ENCODE data around the gene CADM3. TPM values are rescaled to one million over a fixed set of nuclear protein-coding genes. Genes with fewer than 3 reads are reported as not detected.

Gene CADM3
- total RNA-seq, 1 experiment from 2014 or later = not detected

DNA sequence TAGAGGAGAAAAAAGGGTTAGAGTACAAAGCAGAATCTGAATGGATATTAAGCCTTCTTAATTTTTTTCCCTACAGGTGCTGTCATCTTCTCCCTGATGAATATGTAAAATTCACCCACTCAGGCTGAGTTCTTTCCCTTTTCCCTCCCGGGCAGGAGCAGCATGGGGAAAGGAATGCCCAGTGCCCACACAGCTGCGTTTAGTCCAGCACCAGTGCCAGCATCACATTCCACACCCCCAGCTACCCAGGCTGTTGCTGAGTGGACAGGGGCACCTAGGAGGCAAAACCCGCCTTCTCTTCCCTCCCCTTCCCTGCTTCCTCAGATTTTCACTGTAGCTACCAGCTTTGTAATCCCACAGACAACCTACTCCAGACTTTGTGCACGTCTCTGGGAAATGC, 3.4 kb upstream of the CADM3 start:
- TF ChIP-seq, protein P1, sequence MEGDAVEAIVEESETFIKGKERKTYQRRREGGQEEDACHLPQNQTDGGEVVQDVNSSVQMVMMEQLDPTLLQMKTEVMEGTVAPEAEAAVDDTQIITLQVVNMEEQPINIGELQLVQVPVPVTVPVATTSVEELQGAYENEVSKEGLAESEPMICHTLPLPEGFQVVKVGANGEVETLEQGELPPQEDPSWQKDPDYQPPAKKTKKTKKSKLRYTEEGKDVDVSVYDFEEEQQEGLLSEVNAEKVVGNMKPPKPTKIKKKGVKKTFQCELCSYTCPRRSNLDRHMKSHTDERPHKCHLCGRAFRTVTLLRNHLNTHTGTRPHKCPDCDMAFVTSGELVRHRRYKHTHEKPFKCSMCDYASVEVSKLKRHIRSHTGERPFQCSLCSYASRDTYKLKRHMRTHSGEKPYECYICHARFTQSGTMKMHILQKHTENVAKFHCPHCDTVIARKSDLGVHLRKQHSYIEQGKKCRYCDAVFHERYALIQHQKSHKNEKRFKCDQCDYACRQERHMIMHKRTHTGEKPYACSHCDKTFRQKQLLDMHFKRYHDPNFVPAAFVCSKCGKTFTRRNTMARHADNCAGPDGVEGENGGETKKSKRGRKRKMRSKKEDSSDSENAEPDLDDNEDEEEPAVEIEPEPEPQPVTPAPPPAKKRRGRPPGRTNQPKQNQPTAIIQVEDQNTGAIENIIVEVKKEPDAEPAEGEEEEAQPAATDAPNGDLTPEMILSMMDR (conservative IDR thresholded peaks at IDR 0.05) = no peak
- TF ChIP-seq EZH2 (IDR thresholded peaks at IDR 0.05; ENCODE audit: low read depth) = no peak
- ChIA-PET POLR2A (ENCODE audit: unreplicated experiment) (no interaction called here), CTCF (no interaction called here)
- H3K4me2 ChIP-seq = no peak overlapping the region
- no peaks in the 10 kb centered on the region for H3K79me2 ChIP-seq (ENCODE audit: low read depth)
- H3K27me3 ChIP-seq (ENCODE audit: insufficient read depth, low read depth) = peaks cover 36% of the 10 kb centered on the region
- H2AFZ ChIP-seq = no peak overlapping the region
- no peaks in the 10 kb centered on the region for H3F3A ChIP-seq (ENCODE audit: insufficient read depth, low read depth)
- H3K4me1 ChIP-seq (replicated peaks; ENCODE audit: insufficient read depth) = no peaks in the 10 kb centered on the region
- H3K4me3 ChIP-seq = no peak overlapping the region
- no TSS peak for BruUV-seq (replicated peaks)
- no peak overlapping the region for H3K27ac ChIP-seq
- no peaks in the 10 kb centered on the region; the same call in 1 of the 2 replicates for H3K9me2 ChIP-seq (ENCODE audit: insufficient read depth)
- H3K36me3 ChIP-seq (ENCODE audit: low read depth) = no peaks in the 10 kb centered on the region
- no peak for DNase-seq
- intact Hi-C loops (cut with micrococcal nuclease; ENCODE audit: unreplicated experiment) = no loop called here
- no peaks in the 10 kb centered on the region for H3K9me3 ChIP-seq (ENCODE audit: insufficient read depth, low read depth)
- no peaks in the 10 kb centered on the region for H4K20me1 ChIP-seq (ENCODE audit: insufficient read depth)

DNA sequence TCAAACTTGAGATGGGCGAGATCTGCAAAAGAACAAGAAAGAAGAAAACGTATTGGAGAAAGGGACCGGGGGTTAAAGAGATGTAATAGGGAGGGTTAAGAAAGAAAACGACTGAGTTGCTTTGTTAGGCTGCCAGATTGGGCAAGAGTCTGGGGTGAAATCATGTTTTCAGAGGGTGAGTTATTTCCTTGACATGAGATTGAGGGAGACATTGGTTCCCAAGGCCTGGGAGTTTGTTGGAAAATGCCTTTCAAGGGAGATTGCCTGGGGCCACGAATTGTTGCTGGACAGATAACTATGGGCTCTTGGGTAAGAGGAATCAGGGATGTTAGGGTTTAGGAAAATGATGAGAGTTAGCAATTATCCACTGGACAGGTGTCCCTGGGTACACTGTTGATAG, 776 bp upstream of the CADM3 start:
- no peaks in the 10 kb centered on the region for H3K79me2 ChIP-seq (ENCODE audit: low read depth)
- H3K9me2 ChIP-seq (ENCODE audit: insufficient read depth) = no peaks in the 10 kb centered on the region; the same call in 1 of the 2 replicates
- H3K4me3 ChIP-seq = no peak overlapping the region
- H3K27me3 ChIP-seq (ENCODE audit: insufficient read depth, low read depth) = peaks cover 26% of the 10 kb centered on the region; the same call in 1 of the 2 replicates
- DNase-seq = no peak
- ChIA-PET POLR2A (ENCODE audit: unreplicated experiment) (no interaction called here), CTCF (no interaction called here)
- no peak overlapping the region for H3K4me2 ChIP-seq
- no peak overlapping the region for H2AFZ ChIP-seq
- H3K4me1 ChIP-seq (replicated peaks; ENCODE audit: insufficient read depth) = no peaks in the 10 kb centered on the region
- H3K27ac ChIP-seq = no peak overlapping the region
- no peaks in the 10 kb centered on the region for H3K9me3 ChIP-seq (ENCODE audit: insufficient read depth, low read depth)
- H3F3A ChIP-seq (ENCODE audit: insufficient read depth, low read depth) = no peaks in the 10 kb centered on the region
- BruUV-seq (replicated peaks) = no TSS peak
- no peaks in the 10 kb centered on the region for H4K20me1 ChIP-seq (ENCODE audit: insufficient read depth)
- no peak for TF ChIP-seq EZH2 (IDR thresholded peaks at IDR 0.05; ENCODE audit: low read depth)
- TF ChIP-seq, protein P1 (conservative IDR thresholded peaks at IDR 0.05) = no peak
- intact Hi-C loops (cut with micrococcal nuclease; ENCODE audit: unreplicated experiment) = no loop called here
- H3K36me3 ChIP-seq (ENCODE audit: low read depth) = no peaks in the 10 kb centered on the region

DNA sequence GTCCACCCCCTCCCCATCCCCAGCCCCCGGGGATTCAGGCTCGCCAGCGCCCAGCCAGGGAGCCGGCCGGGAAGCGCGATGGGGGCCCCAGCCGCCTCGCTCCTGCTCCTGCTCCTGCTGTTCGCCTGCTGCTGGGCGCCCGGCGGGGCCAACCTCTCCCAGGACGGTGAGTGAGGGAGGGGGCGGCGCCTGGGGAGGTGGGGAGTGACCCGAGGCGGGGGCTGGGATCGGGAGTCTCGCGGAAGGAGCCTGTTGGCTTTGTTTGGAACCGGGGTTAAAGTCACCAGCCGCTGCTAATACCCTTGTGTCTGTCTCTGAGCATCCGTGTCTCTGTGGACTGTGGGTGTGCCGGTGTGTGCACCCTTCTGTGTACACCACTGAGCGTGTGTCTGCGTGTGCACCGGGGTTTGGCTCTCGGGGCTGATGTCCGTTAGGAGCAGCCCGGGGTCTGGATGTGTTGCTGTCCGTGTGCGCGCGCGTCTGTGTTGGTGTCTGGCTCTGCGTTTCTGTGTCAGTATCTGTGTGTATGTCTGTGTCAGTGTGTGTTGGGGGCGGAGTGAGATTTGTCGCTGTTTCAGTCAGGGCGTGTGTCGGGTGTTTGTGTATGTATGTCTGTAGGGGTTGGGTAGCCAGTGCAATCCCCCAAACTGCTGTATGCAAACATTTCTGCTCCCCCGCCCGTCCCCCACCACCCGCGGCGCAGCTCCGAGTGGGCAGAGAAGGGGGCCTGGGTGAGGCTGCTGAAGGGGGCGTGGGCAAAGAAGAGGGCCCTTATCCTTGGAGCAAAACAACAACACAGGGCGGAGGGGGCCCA, 480 bp downstream of the CADM3 start:
- no peaks in the 10 kb centered on the region for H3K4me1 ChIP-seq (replicated peaks; ENCODE audit: insufficient read depth)
- intact Hi-C loops (cut with micrococcal nuclease; ENCODE audit: unreplicated experiment) = no loop called here
- no peak overlapping the region for H3K4me2 ChIP-seq
- no TSS peak for BruUV-seq (replicated peaks)
- H3K79me2 ChIP-seq (ENCODE audit: low read depth) = no peaks in the 10 kb centered on the region
- no peak for DNase-seq
- no peak for TF ChIP-seq EZH2 (IDR thresholded peaks at IDR 0.05; ENCODE audit: low read depth)
- TF ChIP-seq, protein P1 (conservative IDR thresholded peaks at IDR 0.05) = no peak
- H2AFZ ChIP-seq = no peak overlapping the region
- H3K27ac ChIP-seq = no peak overlapping the region
- H3K4me3 ChIP-seq = no peak overlapping the region
- peaks cover 26% of the 10 kb centered on the region; the same call in 1 of the 2 replicates for H3K27me3 ChIP-seq (ENCODE audit: insufficient read depth, low read depth)
- CTCF ChIA-PET = interaction anchor here (0.6 kb wide), 1 partner anchor 41 kb away, joined by 6 read pairs; no protein-coding TSS in a partner anchor
- no peaks in the 10 kb centered on the region for H4K20me1 ChIP-seq (ENCODE audit: insufficient read depth)
- H3K36me3 ChIP-seq (ENCODE audit: low read depth) = no peaks in the 10 kb centered on the region
- H3K9me3 ChIP-seq (ENCODE audit: insufficient read depth, low read depth) = no peaks in the 10 kb centered on the region
- no peaks in the 10 kb centered on the region for H3F3A ChIP-seq (ENCODE audit: insufficient read depth, low read depth)
- POLR2A ChIA-PET (ENCODE audit: unreplicated experiment) = no interaction called here
- H3K9me2 ChIP-seq (ENCODE audit: insufficient read depth) = no peaks in the 10 kb centered on the region; the same call in 1 of the 2 replicates

Measured in PC-9 (cell line).